A549 (cell line): ENCODE measurements around the gene DDX27. TPM values are rescaled to one million over a fixed set of nuclear protein-coding genes. Genes with fewer than 3 reads are reported as not detected.
A peak's percentile ranks its signal among the peaks of the same experiment; 100 is the strongest.

Experiments used
- ATAC-seq, 2 experiments: fragments of 200-7000 bp in 1 of 2; fragments of >200 bp in 1 of 2; cut with Nextera tagmentation in 1 of 2; cut with Tn5 transposase in 1 of 2; 3 replicates each; pipeline versions ENCODE4 v1.8.0 to v1.9.1; 2018 to 2020; ENCODE audit warnings: mild to moderate bottlenecking in 1 of 2, moderate library complexity in 1 of 2
- CTCF ChIA-PET: fragments of 300-600 bp; sonication (Branson Sonifier 250); formaldehyde crosslinking; extraction: SDS; loops from one replicate; lab custom pipeline; 2021; ENCODE audit warnings: antibody characterized with exemption, inconsistent platforms; lab: Yijun Ruan, JAX
- POLR2A ChIA-PET: fragments of 350-600 bp; formaldehyde crosslinking; extraction: SDS; loops from one replicate; lab custom pipeline; 2021; ENCODE audit warnings: antibody characterized with exemption, inconsistent platforms; lab: Yijun Ruan, JAX
- DNase-seq, 2 experiments: peaks; one replicate each; pipeline versions ENCODE4 v3.0.0 to v3.0.0-alpha.2; 2011 to 2016; ENCODE audit warnings: low read depth in 1 of 2, low spot score in 1 of 2
- FAIRE-seq: peaks from 2 replicates; lab custom pipeline; 2011; peaks lifted over from hg19 to GRCh38; lab: Jason Lieb, UNC
- H3K27ac ChIP-seq, 2 experiments: fragments of >200 bp; sonication (Bioruptor Twin); formaldehyde crosslinking; 3 replicates each; pipeline ENCODE4 v1.5.1; 2016 to 2017
- H3K4me1 ChIP-seq: fragments of >200 bp; sonication (Bioruptor Twin); formaldehyde crosslinking; 3 replicates; pipeline ENCODE4 v1.6.1; 2016
- H3K4me2 ChIP-seq: fragments of >200 bp; sonication (Bioruptor Twin); formaldehyde crosslinking; 3 replicates; pipeline ENCODE4 v1.6.1; 2016
- H3K4me3 ChIP-seq: fragments of >200 bp; sonication (Bioruptor Twin); formaldehyde crosslinking; 3 replicates; pipeline ENCODE4 v1.5.1; 2016
- H3K9me3 ChIP-seq: fragments of >200 bp; sonication (Bioruptor Twin); formaldehyde crosslinking; 3 replicates; pipeline ENCODE4 v1.6.1; 2016
- BHLHE40 ChIP-seq: IDR thresholded peaks from 2 replicates; pipeline ENCODE4 v1.6.1; 2012; ENCODE audit warnings: low read depth, low read length, inconsistent platforms
- CBX8 ChIP-seq: fragments of 200-600 bp; sonication (generic); IDR thresholded peaks from 2 replicates; pipeline ENCODE4 v1.6.1; 2016
- CHD2 ChIP-seq: fragments of 150-350 bp; IDR thresholded peaks from 2 replicates; pipeline ENCODE4 v1.6.1; 2014; ENCODE audit warnings: low read length; ENCODE audit not compliant: partially characterized antibody
- CHD4 ChIP-seq: fragments of 200-600 bp; sonication (generic); IDR thresholded peaks from 2 replicates; pipeline ENCODE4 v1.6.1; 2016; ENCODE audit warnings: antibody characterized with exemption, mild to moderate bottlenecking, borderline replicate concordance
- EHF ChIP-seq: fragments of 250-450 bp; sonication (Bioruptor Pico); IDR thresholded peaks from 2 replicates; pipeline ENCODE4 v1.5.0; 2020; ENCODE audit warnings: mild to moderate bottlenecking
- EHMT2 ChIP-seq: fragments of 200-600 bp; sonication (generic); IDR thresholded peaks from 2 replicates; pipeline ENCODE4 v1.6.1; 2016; ENCODE audit warnings: antibody characterized with exemption, low read depth, mild to moderate bottlenecking, moderate library complexity
- FOSL2 ChIP-seq, 2 experiments: fragments of 450-650 bp in 1 of 2; fragments of >200 bp in 1 of 2; sonication (Bioruptor Twin) in 1 of 2; formaldehyde crosslinking; IDR thresholded peaks; 2 replicates each; pipeline versions ENCODE4 v1.5.0 to v1.6.1; 2016 to 2020; ENCODE audit warnings: mild to moderate bottlenecking in 1 of 2, moderate library complexity in 1 of 2
- FOXS1 ChIP-seq: fragments of 250-450 bp; sonication (Bioruptor Pico); IDR thresholded peaks from 2 replicates; pipeline ENCODE4 v1.5.0; 2020; ENCODE audit warnings: mild to moderate bottlenecking, moderate library complexity
- HDAC2 ChIP-seq: fragments of 200-600 bp; sonication (generic); IDR thresholded peaks from 2 replicates; pipeline ENCODE4 v1.6.1; 2016
- HOXB13 ChIP-seq: fragments of 250-450 bp; sonication (Bioruptor Pico); IDR thresholded peaks from 2 replicates; pipeline ENCODE4 v1.5.0; 2020; ENCODE audit warnings: low read depth, mild to moderate bottlenecking, moderate library complexity
- JUNB ChIP-seq: fragments of >200 bp; sonication (Bioruptor Twin); formaldehyde crosslinking; IDR thresholded peaks from 2 replicates; pipeline ENCODE4 v1.6.1; 2016
- KDM1A ChIP-seq: fragments of 200-600 bp; sonication (generic); IDR thresholded peaks from 2 replicates; pipeline ENCODE4 v1.6.1; 2016; ENCODE audit warnings: low read depth, mild to moderate bottlenecking
- MAX ChIP-seq: IDR thresholded peaks from 2 replicates; pipeline ENCODE4 v1.6.1; 2012
- MAZ ChIP-seq: fragments of 150-350 bp; IDR thresholded peaks from 2 replicates; pipeline ENCODE4 v1.6.1; 2014; ENCODE audit warnings: antibody characterized with exemption, low read depth, low read length, borderline replicate concordance
- MYC ChIP-seq: IDR thresholded peaks from 2 replicates; pipeline ENCODE4 v1.6.1; 2012; ENCODE audit warnings: mild to moderate bottlenecking, inconsistent platforms, low read length, improper control_type of control experiment, borderline replicate concordance
- NFE2L2 ChIP-seq: fragments of 150-350 bp; conservative IDR thresholded peaks from 2 replicates; pipeline ENCODE4 v1.6.1; 2014; ENCODE audit warnings: low read length
- NR3C1 ChIP-seq: fragments of >200 bp; sonication (Bioruptor Twin); formaldehyde crosslinking; IDR thresholded peaks from 3 replicates; pipeline ENCODE4 v1.6.1; 2017
- PHF8 ChIP-seq: fragments of 200-600 bp; sonication (generic); IDR thresholded peaks from 2 replicates; pipeline ENCODE4 v1.6.1; 2016; ENCODE audit warnings: low read depth, mild to moderate bottlenecking, antibody characterized with exemption, moderate library complexity, borderline replicate concordance
- REST ChIP-seq: fragments of 200-600 bp; sonication (generic); IDR thresholded peaks from 2 replicates; pipeline ENCODE4 v1.6.1; 2016; ENCODE audit warnings: antibody characterized with exemption, mild to moderate bottlenecking, moderate library complexity
- TP53 ChIP-seq: fragments of 250-450 bp; sonication (Bioruptor Pico); IDR thresholded peaks from 2 replicates; pipeline ENCODE4 v1.5.0; 2021; ENCODE audit warnings: mild to moderate bottlenecking, moderate library complexity
- ZC3H11A ChIP-seq: fragments of 450-650 bp; IDR thresholded peaks from 2 replicates; pipeline ENCODE4 v1.6.1; 2014; ENCODE audit warnings: antibody characterized with exemption, mild to moderate bottlenecking
- ZNF302 ChIP-seq: fragments of 250-450 bp; sonication (Bioruptor Pico); IDR thresholded peaks from 2 replicates; pipeline ENCODE4 v1.9.0; 2021; ENCODE audit warnings: inconsistent platforms, mild to moderate bottlenecking, moderate library complexity
- ZSCAN20 ChIP-seq: fragments of 250-450 bp; sonication (Bioruptor Pico); IDR thresholded peaks from 2 replicates; pipeline ENCODE4 v1.8.0; 2022; ENCODE audit warnings: mild to moderate bottlenecking, moderate library complexity
- WGBS: methylation state at CpG from one replicate; pipeline ENCODE4 v1.1.6; 2017; ENCODE audit errors: missing lambda C conversion rate; 5-methylcytosine and 5-hydroxymethylcytosine counted together
- polyA plus RNA-seq, 4 experiments: library from polyadenylated mRNA; depleted of rRNA in 3 of 4; stranded (reverse); fragments of >200 nt; fragmentation: RNase III in 1 of 4; extraction: RNeasy Plus Mini Kit Qiagen cat#74134 plus additional on column Dnase treatment in 1 of 4; gene quantifications; 2 replicates in 3 of 4; 3 replicates in 1 of 4; pipeline ENCODE4 v1.2.3, GENCODE V29; 2011 to 2017
- TF ChIP-seq, protein P1 (sequence below): fragments of 150-350 bp; IDR thresholded peaks from 2 replicates; pipeline ENCODE4 v1.6.1; 2014; ENCODE audit warnings: low read depth, mild to moderate bottlenecking, low read length
- TF ChIP-seq, protein P2 (sequence below): fragments of >200 bp; sonication (Bioruptor Twin); formaldehyde crosslinking; IDR thresholded peaks from 3 replicates; pipeline ENCODE4 v1.5.1; 2016
- TF ChIP-seq, protein P3 (sequence below): fragments of >200 bp; sonication (Bioruptor Twin); formaldehyde crosslinking; IDR thresholded peaks from 3 replicates; pipeline ENCODE4 v1.6.1; 2016
- TF ChIP-seq, protein P4 (sequence below): fragments of 250-450 bp; sonication (Bioruptor Pico); IDR thresholded peaks from 2 replicates; pipeline ENCODE4 v1.5.0; 2020; ENCODE audit warnings: low read depth, mild to moderate bottlenecking, moderate library complexity

The DDX27 gene
- polyA plus RNA-seq, 2 of the 4 experiments (the other 2 are of a cell fraction) = 69.3 TPM

DNA sequence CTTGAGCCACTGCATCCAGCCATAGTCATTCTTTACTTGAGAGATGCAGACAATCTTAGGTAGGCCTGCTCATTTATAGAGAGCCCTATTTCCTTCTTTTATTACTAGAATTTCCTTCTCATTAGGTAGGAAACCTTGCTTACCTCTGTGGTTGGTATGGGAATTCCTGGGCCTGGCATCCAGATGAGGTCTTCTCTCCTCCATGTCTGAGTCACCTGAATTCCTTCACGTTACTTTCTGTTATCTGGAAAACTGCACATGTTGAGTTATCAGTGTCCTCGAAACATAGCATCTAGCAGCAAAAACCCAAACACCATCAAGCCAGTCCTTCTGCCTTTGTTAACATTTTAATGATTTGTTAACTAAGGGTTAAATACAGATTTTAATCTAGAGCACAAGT is 56.4 kb downstream of the DDX27 start:
- Histone ChIP-seq H3K9me3 (no peaks in the 10 kb centered on the region), H3K4me1 (peaks cover 15% of the 10 kb centered on the region), H3K4me3 (peak overlapping the region; percentile 92; the same call in 1 of the 3 replicates), H3K27ac (peak overlapping the region in 1 of 2 experiments; percentile 98; a peak in 5 of 6 replicates), H3K4me2 (peak overlapping the region; percentile 83)
- DNase-seq (no peak), FAIRE-seq (no peak), ATAC-seq (no peak)
- TF ChIP-seq KDM1A = no peak
- no peak for TF ChIP-seq NR3C1
- no peak for TF ChIP-seq FOXS1 (CRISPR knock-in tag)
- TF ChIP-seq CHD2 = no peak
- TF ChIP-seq JUNB = no peak
- TF ChIP-seq, protein P1, sequence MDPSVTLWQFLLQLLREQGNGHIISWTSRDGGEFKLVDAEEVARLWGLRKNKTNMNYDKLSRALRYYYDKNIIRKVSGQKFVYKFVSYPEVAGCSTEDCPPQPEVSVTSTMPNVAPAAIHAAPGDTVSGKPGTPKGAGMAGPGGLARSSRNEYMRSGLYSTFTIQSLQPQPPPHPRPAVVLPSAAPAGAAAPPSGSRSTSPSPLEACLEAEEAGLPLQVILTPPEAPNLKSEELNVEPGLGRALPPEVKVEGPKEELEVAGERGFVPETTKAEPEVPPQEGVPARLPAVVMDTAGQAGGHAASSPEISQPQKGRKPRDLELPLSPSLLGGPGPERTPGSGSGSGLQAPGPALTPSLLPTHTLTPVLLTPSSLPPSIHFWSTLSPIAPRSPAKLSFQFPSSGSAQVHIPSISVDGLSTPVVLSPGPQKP = no peak
- TF ChIP-seq HOXB13 = no peak
- no peak for TF ChIP-seq MAZ
- TF ChIP-seq PHF8 = no peak
- WGBS = 44% methylated on average over 2 of the region's 2 CpGs
- CTCF ChIA-PET = interaction anchor here (0.8 to 2.1 kb wide), 3 partner anchors 10 to 48 kb away, joined by 4 to 8 read pairs (median 4); no protein-coding TSS in a partner anchor
- POLR2A ChIA-PET = no interaction called here

- WGBS = 12% methylated on average over 3 of the region's 3 CpGs
- Histone ChIP-seq H3K4me3 (peak overlapping the region; percentile 92), H3K27ac (peak overlapping the region; percentile 98), H3K9me3 (no peaks in the 10 kb centered on the region), H3K4me2 (peak overlapping the region; percentile 83), H3K4me1 (peaks cover 15% of the 10 kb centered on the region)
- FAIRE-seq (no peak), ATAC-seq (no peak), DNase-seq (no peak)
- TF ChIP-seq CBX8 = no peak
- TF ChIP-seq TP53 (CRISPR knock-in tag) = no peak
- no peak for TF ChIP-seq REST
- no peak for TF ChIP-seq EHF (CRISPR knock-in tag)
- TF ChIP-seq, protein P2, sequence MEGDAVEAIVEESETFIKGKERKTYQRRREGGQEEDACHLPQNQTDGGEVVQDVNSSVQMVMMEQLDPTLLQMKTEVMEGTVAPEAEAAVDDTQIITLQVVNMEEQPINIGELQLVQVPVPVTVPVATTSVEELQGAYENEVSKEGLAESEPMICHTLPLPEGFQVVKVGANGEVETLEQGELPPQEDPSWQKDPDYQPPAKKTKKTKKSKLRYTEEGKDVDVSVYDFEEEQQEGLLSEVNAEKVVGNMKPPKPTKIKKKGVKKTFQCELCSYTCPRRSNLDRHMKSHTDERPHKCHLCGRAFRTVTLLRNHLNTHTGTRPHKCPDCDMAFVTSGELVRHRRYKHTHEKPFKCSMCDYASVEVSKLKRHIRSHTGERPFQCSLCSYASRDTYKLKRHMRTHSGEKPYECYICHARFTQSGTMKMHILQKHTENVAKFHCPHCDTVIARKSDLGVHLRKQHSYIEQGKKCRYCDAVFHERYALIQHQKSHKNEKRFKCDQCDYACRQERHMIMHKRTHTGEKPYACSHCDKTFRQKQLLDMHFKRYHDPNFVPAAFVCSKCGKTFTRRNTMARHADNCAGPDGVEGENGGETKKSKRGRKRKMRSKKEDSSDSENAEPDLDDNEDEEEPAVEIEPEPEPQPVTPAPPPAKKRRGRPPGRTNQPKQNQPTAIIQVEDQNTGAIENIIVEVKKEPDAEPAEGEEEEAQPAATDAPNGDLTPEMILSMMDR = no peak
- TF ChIP-seq, protein P3, sequence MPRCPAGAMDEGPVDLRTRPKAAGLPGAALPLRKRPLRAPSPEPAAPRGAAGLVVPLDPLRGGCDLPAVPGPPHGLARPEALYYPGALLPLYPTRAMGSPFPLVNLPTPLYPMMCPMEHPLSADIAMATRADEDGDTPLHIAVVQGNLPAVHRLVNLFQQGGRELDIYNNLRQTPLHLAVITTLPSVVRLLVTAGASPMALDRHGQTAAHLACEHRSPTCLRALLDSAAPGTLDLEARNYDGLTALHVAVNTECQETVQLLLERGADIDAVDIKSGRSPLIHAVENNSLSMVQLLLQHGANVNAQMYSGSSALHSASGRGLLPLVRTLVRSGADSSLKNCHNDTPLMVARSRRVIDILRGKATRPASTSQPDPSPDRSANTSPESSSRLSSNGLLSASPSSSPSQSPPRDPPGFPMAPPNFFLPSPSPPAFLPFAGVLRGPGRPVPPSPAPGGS = no peak
- TF ChIP-seq MYC = 0 out of 2 replicates have a peak, but pooled peaks have one; percentile 23
- TF ChIP-seq ZNF302 = no peak
- no peak for TF ChIP-seq EHMT2
- TF ChIP-seq FOSL2 (IDR thresholded peaks at IDR 0.05) = no peak
- 0 out of 2 replicates have a peak, but pooled peaks have one; percentile 13 for TF ChIP-seq FOSL2 (CRISPR knock-in tag; IDR thresholded peaks at IDR 0.05)
- TF ChIP-seq NFE2L2 = no peak
- TF ChIP-seq BHLHE40 = no peak
- no peak for TF ChIP-seq HDAC2
- no peak for TF ChIP-seq ZC3H11A
- no peak for TF ChIP-seq ZSCAN20
- no peak for TF ChIP-seq HOXB13
- TF ChIP-seq, protein P4, sequence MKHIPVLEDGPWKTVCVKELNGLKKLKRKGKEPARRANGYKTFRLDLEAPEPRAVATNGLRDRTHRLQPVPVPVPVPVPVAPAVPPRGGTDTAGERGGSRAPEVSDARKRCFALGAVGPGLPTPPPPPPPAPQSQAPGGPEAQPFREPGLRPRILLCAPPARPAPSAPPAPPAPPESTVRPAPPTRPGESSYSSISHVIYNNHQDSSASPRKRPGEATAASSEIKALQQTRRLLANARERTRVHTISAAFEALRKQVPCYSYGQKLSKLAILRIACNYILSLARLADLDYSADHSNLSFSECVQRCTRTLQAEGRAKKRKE (CRISPR knock-in tag) = no peak
- TF ChIP-seq CHD4 = no peak
- TF ChIP-seq MAX = 0 out of 2 replicates have a peak, but pooled peaks have one; percentile 13
- POLR2A ChIA-PET = interaction anchor here (0.9 kb wide), 1 partner anchor 26 kb away, joined by 3 read pairs; no protein-coding TSS in a partner anchor
- CTCF ChIA-PET = interaction anchor here (0.6 to 2.1 kb wide), 4 partner anchors 11 to 30 kb away, joined by 3 to 8 read pairs (median 4); no protein-coding TSS in a partner anchor
Observed at GRCh38 chr20:49276161-49276960, 57.1 kb downstream of the DDX27 start.
